Measurements from ENCODE around the gene DIP2B. TPM values are rescaled to one million over a fixed set of nuclear protein-coding genes. Genes with fewer than 3 reads are reported as not detected.

DIP2B gene
- total RNA-seq, 1 experiment from 2014 or later, result 29.4 TPM

DNA sequence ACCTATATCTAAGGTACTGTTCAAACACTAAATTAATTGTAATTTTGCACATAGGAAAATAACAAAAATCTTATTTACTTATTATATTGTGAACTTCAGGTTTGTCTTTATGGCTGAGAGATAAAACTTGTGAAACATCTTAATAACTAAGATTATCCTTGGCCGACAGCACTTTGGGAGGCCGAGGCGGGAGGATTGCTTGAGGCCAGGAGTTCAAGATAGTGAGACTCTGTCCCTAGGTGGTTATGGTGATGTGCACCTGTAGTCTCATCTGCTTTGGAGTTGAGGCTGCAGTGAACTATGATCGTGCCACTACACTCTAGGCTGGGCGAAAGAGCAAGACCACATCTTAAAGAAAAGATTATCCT, 22.6 kb downstream of the DIP2B start:
- H3K79me2 ChIP-seq (ENCODE audit: low read depth), result peaks cover 86% of the 10 kb centered on the region
- TF ChIP-seq, protein P1, sequence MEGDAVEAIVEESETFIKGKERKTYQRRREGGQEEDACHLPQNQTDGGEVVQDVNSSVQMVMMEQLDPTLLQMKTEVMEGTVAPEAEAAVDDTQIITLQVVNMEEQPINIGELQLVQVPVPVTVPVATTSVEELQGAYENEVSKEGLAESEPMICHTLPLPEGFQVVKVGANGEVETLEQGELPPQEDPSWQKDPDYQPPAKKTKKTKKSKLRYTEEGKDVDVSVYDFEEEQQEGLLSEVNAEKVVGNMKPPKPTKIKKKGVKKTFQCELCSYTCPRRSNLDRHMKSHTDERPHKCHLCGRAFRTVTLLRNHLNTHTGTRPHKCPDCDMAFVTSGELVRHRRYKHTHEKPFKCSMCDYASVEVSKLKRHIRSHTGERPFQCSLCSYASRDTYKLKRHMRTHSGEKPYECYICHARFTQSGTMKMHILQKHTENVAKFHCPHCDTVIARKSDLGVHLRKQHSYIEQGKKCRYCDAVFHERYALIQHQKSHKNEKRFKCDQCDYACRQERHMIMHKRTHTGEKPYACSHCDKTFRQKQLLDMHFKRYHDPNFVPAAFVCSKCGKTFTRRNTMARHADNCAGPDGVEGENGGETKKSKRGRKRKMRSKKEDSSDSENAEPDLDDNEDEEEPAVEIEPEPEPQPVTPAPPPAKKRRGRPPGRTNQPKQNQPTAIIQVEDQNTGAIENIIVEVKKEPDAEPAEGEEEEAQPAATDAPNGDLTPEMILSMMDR (conservative IDR thresholded peaks at IDR 0.05), result no peak
- no peak for TF ChIP-seq EZH2 (IDR thresholded peaks at IDR 0.05; ENCODE audit: low read depth)
- H2AFZ ChIP-seq, result no peak overlapping the region
- POLR2A ChIA-PET (ENCODE audit: unreplicated experiment), result interaction anchor here (0.8 kb wide), 1 partner anchor 123 kb away, joined by 10 read pairs; no protein-coding TSS in a partner anchor
- no peaks in the 10 kb centered on the region for H3K27me3 ChIP-seq (ENCODE audit: insufficient read depth, low read depth)
- H4K20me1 ChIP-seq (ENCODE audit: insufficient read depth), result no peaks in the 10 kb centered on the region
- peaks cover 26% of the 10 kb centered on the region for H3F3A ChIP-seq (ENCODE audit: insufficient read depth, low read depth)
- no peak for DNase-seq
- no peak overlapping the region for H3K4me2 ChIP-seq
- peaks cover 7% of the 10 kb centered on the region; the same call in 1 of the 2 replicates for H3K36me3 ChIP-seq (ENCODE audit: low read depth)
- intact Hi-C loops (cut with micrococcal nuclease; ENCODE audit: unreplicated experiment), result no loop called here
- peaks cover 38% of the 10 kb centered on the region for H3K4me1 ChIP-seq (replicated peaks; ENCODE audit: insufficient read depth)
- CTCF ChIA-PET, result no interaction called here
- no peaks in the 10 kb centered on the region for H3K9me2 ChIP-seq (ENCODE audit: insufficient read depth)
- H3K9me3 ChIP-seq (ENCODE audit: insufficient read depth, low read depth), result peaks cover 4% of the 10 kb centered on the region; the same call in 1 of the 2 replicates
- no peak overlapping the region for H3K4me3 ChIP-seq
- BruUV-seq (replicated peaks), result no TSS peak
- H3K27ac ChIP-seq, result no peak overlapping the region

DNA sequence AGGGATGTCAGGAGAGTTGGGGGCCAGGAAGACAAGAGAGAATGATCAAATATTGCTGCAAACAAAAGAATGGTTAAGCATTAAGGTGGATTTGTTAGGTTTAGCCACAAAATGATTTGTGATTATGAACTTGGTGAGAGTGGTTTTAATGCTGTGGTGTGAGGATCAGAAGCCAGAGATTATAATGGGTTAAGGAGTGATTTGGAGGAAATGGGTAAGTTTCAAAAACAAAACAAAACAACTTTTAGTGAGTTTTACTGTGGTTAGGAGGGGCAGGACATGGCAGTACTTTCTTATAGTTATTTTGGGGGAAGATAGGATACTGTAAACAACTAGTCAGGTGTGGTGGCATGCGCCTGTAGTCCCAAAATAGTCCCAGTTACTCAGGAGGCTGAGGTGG, 24.0 kb downstream of the DIP2B start:
- no TSS peak for BruUV-seq (replicated peaks)
- peaks cover 40% of the 10 kb centered on the region for H3F3A ChIP-seq (ENCODE audit: insufficient read depth, low read depth)
- H2AFZ ChIP-seq, result no peak overlapping the region
- no peaks in the 10 kb centered on the region for H3K36me3 ChIP-seq (ENCODE audit: low read depth)
- H3K79me2 ChIP-seq (ENCODE audit: low read depth), result peaks cover 80% of the 10 kb centered on the region
- H3K4me1 ChIP-seq (replicated peaks; ENCODE audit: insufficient read depth), result peaks cover 50% of the 10 kb centered on the region
- no peak for DNase-seq
- TF ChIP-seq EZH2 (IDR thresholded peaks at IDR 0.05; ENCODE audit: low read depth), result no peak
- H3K4me2 ChIP-seq, result no peak overlapping the region
- H3K4me3 ChIP-seq, result no peak overlapping the region
- no peaks in the 10 kb centered on the region for H3K9me3 ChIP-seq (ENCODE audit: insufficient read depth, low read depth)
- no peaks in the 10 kb centered on the region for H3K27me3 ChIP-seq (ENCODE audit: insufficient read depth, low read depth)
- CTCF ChIA-PET, result no interaction called here
- no peak overlapping the region for H3K27ac ChIP-seq
- no peaks in the 10 kb centered on the region for H3K9me2 ChIP-seq (ENCODE audit: insufficient read depth)
- H4K20me1 ChIP-seq (ENCODE audit: insufficient read depth), result no peaks in the 10 kb centered on the region
- intact Hi-C loops (cut with micrococcal nuclease; ENCODE audit: unreplicated experiment), result no loop called here
- POLR2A ChIA-PET (ENCODE audit: unreplicated experiment), result interaction anchor here (0.6 kb wide), 1 partner anchor 91 kb away, joined by 6 read pairs; no protein-coding TSS in a partner anchor

GRCh38 chr12:50529345-50529744, 24.6 kb downstream of the DIP2B start:
- Histone ChIP-seq H3K79me2 (ENCODE audit: low read depth) (peaks cover 80% of the 10 kb centered on the region), H3K4me1 (replicated peaks; ENCODE audit: insufficient read depth) (peaks cover 56% of the 10 kb centered on the region)

More at GRCh38 chr12:50529345-50529744, 24.6 kb downstream of the DIP2B start:
- no peak for TF ChIP-seq EZH2 (IDR thresholded peaks at IDR 0.05; ENCODE audit: low read depth)
- TF ChIP-seq, protein P1 (conservative IDR thresholded peaks at IDR 0.05), result no peak
- Histone ChIP-seq H3K9me2 (ENCODE audit: insufficient read depth) (no peaks in the 10 kb centered on the region), H3F3A (ENCODE audit: insufficient read depth, low read depth) (peaks cover 46% of the 10 kb centered on the region), H3K36me3 (ENCODE audit: low read depth) (no peaks in the 10 kb centered on the region), H3K4me2 (no peak overlapping the region), H4K20me1 (ENCODE audit: insufficient read depth) (no peaks in the 10 kb centered on the region), H2AFZ (no peak overlapping the region), H3K4me3 (no peak overlapping the region), H3K27ac (peak overlapping the region; percentile 98; the same call in 1 of the 2 replicates), H3K27me3 (ENCODE audit: insufficient read depth, low read depth) (no peaks in the 10 kb centered on the region), H3K9me3 (ENCODE audit: insufficient read depth, low read depth) (no peaks in the 10 kb centered on the region)
- DNase-seq, result no peak
- no TSS peak for BruUV-seq (replicated peaks)
- POLR2A ChIA-PET (ENCODE audit: unreplicated experiment), result no interaction called here
- intact Hi-C loops (cut with micrococcal nuclease; ENCODE audit: unreplicated experiment), result no loop called here
- CTCF ChIA-PET, result no interaction called here

Data from PC-9 (cell line).